Ishikawa (cell line): ENCODE measurements around the gene CTNND2.

Experiments used
- CEBPB ChIP-seq: IDR thresholded peaks from 2 replicates; pipeline ENCODE4 v1.6.1; 2012
- CREB1 ChIP-seq: IDR thresholded peaks from 2 replicates; pipeline ENCODE4 v1.6.1; 2012; ENCODE audit warnings: low read depth
- EGR1 ChIP-seq: IDR thresholded peaks from 2 replicates; pipeline ENCODE4 v1.6.1; 2012
- EP300 ChIP-seq: IDR thresholded peaks from 2 replicates; pipeline ENCODE4 v1.6.1; 2012; ENCODE audit warnings: borderline replicate concordance
- FOXM1 ChIP-seq: IDR thresholded peaks from 2 replicates; pipeline ENCODE4 v1.6.1; 2012; ENCODE audit warnings: low read depth, borderline replicate concordance
- NFIC ChIP-seq: IDR thresholded peaks from 2 replicates; pipeline ENCODE4 v1.6.1; 2012
- RAD21 ChIP-seq: IDR thresholded peaks from 2 replicates; pipeline ENCODE4 v1.6.1; 2012; ENCODE audit warnings: low read depth
- TAF1 ChIP-seq: IDR thresholded peaks from 2 replicates; pipeline ENCODE4 v1.6.1; 2012; ENCODE audit warnings: low read depth, mild to moderate bottlenecking
- TCF12 ChIP-seq: IDR thresholded peaks from 2 replicates; pipeline ENCODE4 v1.6.1; 2012; ENCODE audit warnings: low read depth
- TEAD4 ChIP-seq: IDR thresholded peaks from 2 replicates; pipeline ENCODE4 v1.6.1; 2012
- YY1 ChIP-seq: IDR thresholded peaks from 2 replicates; pipeline ENCODE4 v1.6.1; 2012; ENCODE audit warnings: low read depth
- ZBTB7A ChIP-seq: IDR thresholded peaks from 2 replicates; pipeline ENCODE4 v1.6.1; 2012; ENCODE audit warnings: low read depth
- TF ChIP-seq, protein P1 (sequence below): IDR thresholded peaks from 2 replicates; pipeline ENCODE4 v1.6.1; 2012
- TF ChIP-seq, protein P2 (sequence below): IDR thresholded peaks from 2 replicates; pipeline ENCODE4 v1.6.1; 2012
- TF ChIP-seq, protein P3 (sequence below): IDR thresholded peaks from 2 replicates; pipeline ENCODE4 v1.6.1; 2012; ENCODE audit warnings: low read depth, mild to moderate bottlenecking

The CTNND2 gene

DNA sequence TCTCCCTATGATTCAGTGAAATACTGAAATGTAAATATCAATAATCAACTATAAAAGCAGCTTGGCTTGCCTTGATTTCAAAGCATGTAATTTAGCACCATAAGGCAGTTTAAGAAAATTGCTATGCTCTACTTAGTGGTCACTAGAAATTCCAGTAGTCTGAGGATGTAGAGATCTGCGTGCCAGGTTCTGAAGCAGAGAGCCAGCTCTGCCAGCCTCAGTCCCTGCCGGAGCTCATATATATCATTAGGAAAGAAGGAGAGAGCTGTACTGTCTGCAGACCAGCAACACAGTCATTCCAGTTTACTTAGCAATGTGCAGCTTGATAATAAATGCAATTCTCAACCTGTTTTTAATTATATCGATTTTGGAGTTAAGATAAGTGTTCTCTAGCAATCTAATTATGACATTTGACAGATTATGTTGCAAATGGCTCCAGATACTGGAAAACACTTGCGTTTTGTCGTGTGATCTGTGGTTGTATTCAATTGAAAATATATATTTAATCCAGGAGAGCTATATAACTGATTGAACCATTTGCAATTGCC lies 540.5 kb downstream of the CTNND2 start:
- TF ChIP-seq, protein P1, sequence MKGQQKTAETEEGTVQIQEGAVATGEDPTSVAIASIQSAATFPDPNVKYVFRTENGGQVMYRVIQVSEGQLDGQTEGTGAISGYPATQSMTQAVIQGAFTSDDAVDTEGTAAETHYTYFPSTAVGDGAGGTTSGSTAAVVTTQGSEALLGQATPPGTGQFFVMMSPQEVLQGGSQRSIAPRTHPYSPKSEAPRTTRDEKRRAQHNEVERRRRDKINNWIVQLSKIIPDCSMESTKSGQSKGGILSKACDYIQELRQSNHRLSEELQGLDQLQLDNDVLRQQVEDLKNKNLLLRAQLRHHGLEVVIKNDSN = no peak
- TF ChIP-seq FOXM1 (no peak), CEBPB (no peak), ZBTB7A (no peak), EP300 (no peak), NFIC (no peak), TAF1 (no peak), EGR1 (no peak), TEAD4 (no peak), YY1 (no peak), CREB1 (no peak)
- TF ChIP-seq, protein P2, sequence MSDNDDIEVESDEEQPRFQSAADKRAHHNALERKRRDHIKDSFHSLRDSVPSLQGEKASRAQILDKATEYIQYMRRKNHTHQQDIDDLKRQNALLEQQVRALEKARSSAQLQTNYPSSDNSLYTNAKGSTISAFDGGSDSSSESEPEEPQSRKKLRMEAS = no peak
- TF ChIP-seq, protein P3, sequence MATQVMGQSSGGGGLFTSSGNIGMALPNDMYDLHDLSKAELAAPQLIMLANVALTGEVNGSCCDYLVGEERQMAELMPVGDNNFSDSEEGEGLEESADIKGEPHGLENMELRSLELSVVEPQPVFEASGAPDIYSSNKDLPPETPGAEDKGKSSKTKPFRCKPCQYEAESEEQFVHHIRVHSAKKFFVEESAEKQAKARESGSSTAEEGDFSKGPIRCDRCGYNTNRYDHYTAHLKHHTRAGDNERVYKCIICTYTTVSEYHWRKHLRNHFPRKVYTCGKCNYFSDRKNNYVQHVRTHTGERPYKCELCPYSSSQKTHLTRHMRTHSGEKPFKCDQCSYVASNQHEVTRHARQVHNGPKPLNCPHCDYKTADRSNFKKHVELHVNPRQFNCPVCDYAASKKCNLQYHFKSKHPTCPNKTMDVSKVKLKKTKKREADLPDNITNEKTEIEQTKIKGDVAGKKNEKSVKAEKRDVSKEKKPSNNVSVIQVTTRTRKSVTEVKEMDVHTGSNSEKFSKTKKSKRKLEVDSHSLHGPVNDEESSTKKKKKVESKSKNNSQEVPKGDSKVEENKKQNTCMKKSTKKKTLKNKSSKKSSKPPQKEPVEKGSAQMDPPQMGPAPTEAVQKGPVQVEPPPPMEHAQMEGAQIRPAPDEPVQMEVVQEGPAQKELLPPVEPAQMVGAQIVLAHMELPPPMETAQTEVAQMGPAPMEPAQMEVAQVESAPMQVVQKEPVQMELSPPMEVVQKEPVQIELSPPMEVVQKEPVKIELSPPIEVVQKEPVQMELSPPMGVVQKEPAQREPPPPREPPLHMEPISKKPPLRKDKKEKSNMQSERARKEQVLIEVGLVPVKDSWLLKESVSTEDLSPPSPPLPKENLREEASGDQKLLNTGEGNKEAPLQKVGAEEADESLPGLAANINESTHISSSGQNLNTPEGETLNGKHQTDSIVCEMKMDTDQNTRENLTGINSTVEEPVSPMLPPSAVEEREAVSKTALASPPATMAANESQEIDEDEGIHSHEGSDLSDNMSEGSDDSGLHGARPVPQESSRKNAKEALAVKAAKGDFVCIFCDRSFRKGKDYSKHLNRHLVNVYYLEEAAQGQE = no peak

DNA sequence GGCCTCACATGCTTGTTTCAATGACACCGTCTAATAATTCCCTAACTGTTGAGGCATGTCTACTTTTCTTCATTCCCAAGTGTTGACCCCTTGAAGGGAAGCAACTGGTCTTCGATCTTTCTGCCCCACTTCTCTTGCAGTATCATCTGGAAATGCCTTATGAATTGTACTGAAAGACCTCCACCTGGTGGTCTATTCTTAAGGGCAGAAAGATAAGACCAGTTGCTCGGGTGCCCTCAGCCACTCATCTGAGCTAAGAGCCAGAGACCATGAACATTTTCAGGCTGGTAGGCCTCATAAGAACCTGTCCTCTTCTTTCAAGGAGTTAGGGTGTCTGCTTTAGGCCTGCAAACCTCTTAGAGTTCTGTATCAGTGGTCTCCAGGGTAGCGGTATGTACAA lies 542.5 kb downstream of the CTNND2 start:
- no peak for TF ChIP-seq FOXM1
- no peak for TF ChIP-seq YY1

DNA sequence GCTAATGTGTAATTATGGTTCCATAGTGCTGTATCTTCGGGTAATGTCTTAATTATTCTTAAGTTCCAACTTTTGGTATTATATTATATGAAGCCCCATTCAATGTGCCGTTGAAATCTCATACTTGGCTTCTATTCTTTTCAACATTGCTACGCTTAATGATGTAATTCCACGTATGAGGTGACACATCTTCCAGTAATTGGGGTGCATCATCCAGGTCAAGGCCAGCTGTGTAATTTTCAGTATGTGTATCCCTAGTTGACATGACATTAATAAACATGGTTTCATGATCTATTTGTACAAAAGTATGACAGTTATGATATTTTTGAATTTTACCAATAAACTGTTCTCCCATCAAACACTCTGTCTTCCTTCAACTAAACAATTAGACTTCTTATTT lies 546.3 kb downstream of the CTNND2 start:
- TF ChIP-seq CEBPB (no peak), CREB1 (no peak), RAD21 (no peak), TCF12 (no peak), TAF1 (no peak), TEAD4 (no peak), EGR1 (no peak)
- TF ChIP-seq, protein P1 = no peak

DNA sequence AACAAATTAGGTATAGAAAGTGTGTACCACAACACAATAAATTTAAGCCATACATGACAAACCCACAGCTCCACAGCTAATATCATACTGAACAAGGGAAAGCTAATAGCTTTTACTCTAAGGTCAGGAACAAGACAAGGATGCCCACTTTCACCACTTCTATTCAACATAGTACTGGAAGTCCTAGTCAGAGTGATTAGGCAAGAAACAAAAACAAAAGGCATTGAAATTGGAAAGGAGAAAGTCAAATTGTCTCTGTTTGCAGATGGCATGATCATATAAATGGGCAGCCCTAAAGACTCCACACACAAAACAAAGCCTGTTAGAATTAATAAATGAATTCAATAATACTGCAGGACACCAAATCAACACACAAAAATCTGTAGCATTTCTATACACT lies 548.8 kb downstream of the CTNND2 start:
- no peak for TF ChIP-seq FOXM1
- TF ChIP-seq, protein P3 = no peak
- TF ChIP-seq NFIC = no peak
- no peak for TF ChIP-seq YY1

- no peak for TF ChIP-seq FOXM1
- TF ChIP-seq TEAD4 = no peak
- TF ChIP-seq, protein P2 = no peak
- TF ChIP-seq, protein P3 = no peak
- TF ChIP-seq EGR1 = no peak
- TF ChIP-seq EP300 = no peak
- no peak for TF ChIP-seq NFIC
- TF ChIP-seq, protein P1 = no peak
- no peak for TF ChIP-seq YY1
- TF ChIP-seq TAF1 = no peak
- TF ChIP-seq RAD21 = no peak
- no peak for TF ChIP-seq TCF12
- TF ChIP-seq CEBPB = no peak
- no peak for TF ChIP-seq CREB1
These were observed 557.9 kb downstream of the CTNND2 start for GRCh38 chr5:11346336-11346735.
